Stomach (tissue), 9 donors: ENCODE measurements around the gene PALLD. TPM values are rescaled to one million over a fixed set of nuclear protein-coding genes. Genes with fewer than 3 reads are reported as not detected.
A peak's percentile ranks its signal among the peaks of the same experiment; 100 is the strongest.

Experiments
- DNase-seq, 2 donors: peaks; one replicate each; pipeline versions ENCODE4 v3.0.0 to v3.0.0-alpha.2; 2013 to 2019
- H3K27ac ChIP-seq, 5 donors: fragments of 200-600 bp in 4 of 5; sonication (generic) in 4 of 5; one replicate each; pipeline ENCODE4 v1.5.1; 2013 to 2019; ENCODE audit warnings: mild to moderate bottlenecking in 1 of 5, moderate library complexity in 1 of 5
- H3K27me3 ChIP-seq, 3 donors: fragments of 200-600 bp; sonication (generic); one replicate each; pipeline ENCODE4 v1.5.1; 2017 to 2019; ENCODE audit warnings: mixed run types in 1 of 3
- H3K36me3 ChIP-seq, 4 donors: fragments of 200-600 bp; sonication (generic); 1 replicate in 3 of 4; 2 replicates in 1 of 4; pipeline ENCODE4 v1.5.1; 2016 to 2019
- H3K4me1 ChIP-seq, 4 donors: fragments of 200-600 bp; sonication (generic); one replicate each; pipeline ENCODE4 v1.5.1; 2016 to 2019
- H3K4me3 ChIP-seq, 4 donors: fragments of 200-600 bp; sonication (generic) in 3 of 4; one replicate each; pipeline ENCODE4 v1.5.1; 2016 to 2019; ENCODE audit warnings: mild to moderate bottlenecking in 1 of 4
- H3K9me3 ChIP-seq, 4 donors: fragments of 200-600 bp; sonication (generic); one replicate each; pipeline ENCODE4 v1.5.1; 2016 to 2019
- EP300 ChIP-seq: sonication (generic); formaldehyde crosslinking; IDR thresholded peaks from one replicate; pipeline ENCODE4 v1.6.1; 2017; ENCODE audit warnings: antibody characterized with exemption
- POLR2A ChIP-seq, 4 donors: fragments of 450-650 bp; IDR thresholded peaks; one replicate each; pipeline ENCODE4 v1.6.1; 2016; ENCODE audit warnings: antibody characterized with exemption in 4 of 4, control low read depth in 2 of 4, mild to moderate bottlenecking in 1 of 4, moderate library complexity in 1 of 4
- POLR2AphosphoS5 ChIP-seq, 3 donors: sonication (generic); formaldehyde crosslinking; IDR thresholded peaks; one replicate each; pipeline ENCODE4 v1.6.1; 2016; ENCODE audit warnings: antibody characterized with exemption in 3 of 3
- WGBS, 5 donors: extraction: QIAGEN DNeasy Blood & Tissue Kit in 3 of 5; methylation state at CpG; one replicate each; pipeline versions ENCODE4 v1.1.5 to v1.1.7; 2013 to 2018; 5-methylcytosine and 5-hydroxymethylcytosine counted together
- intact Hi-C: fragments of 100-400 bp; cut with DNase I; formaldehyde crosslinking; loops from one replicate; pipeline ENCODE4 v1.15.1; 2023; ENCODE audit warnings: low total_unique reads
- polyA plus RNA-seq, 3 donors: library from polyadenylated mRNA; stranded (reverse); fragments of 200-250 nt; gene quantifications; one replicate each; pipeline ENCODE4 v1.2.3, GENCODE V29; 2013
- total RNA-seq, 5 donors: library from RNA; depleted of rRNA; stranded (reverse); fragments of >200 nt; gene quantifications; one replicate each; pipeline versions ENCODE4 v1.1.0 to v1.2.3, GENCODE V29; 2014 to 2016
- TF ChIP-seq, protein P1 (sequence below), 7 experiments: fragments of 450-650 bp in 4 of 7; fragments of 200-600 bp in 3 of 7; sonication (generic) in 3 of 7; IDR thresholded peaks; one replicate each; pipeline ENCODE4 v1.5.1; 2016 to 2019; ENCODE audit warnings: antibody characterized with exemption in 7 of 7, control low read depth in 2 of 7, mild to moderate bottlenecking in 1 of 7
- donor health status: healthy with polysubstance abuse.
- donor health status: Bipolar disorder and iron deficiency.
- donor health status: healthy.

Gene PALLD
- total and polyA plus RNA-seq, 8 donors, result 75.9 to 984 (median 206) TPM

DNA sequence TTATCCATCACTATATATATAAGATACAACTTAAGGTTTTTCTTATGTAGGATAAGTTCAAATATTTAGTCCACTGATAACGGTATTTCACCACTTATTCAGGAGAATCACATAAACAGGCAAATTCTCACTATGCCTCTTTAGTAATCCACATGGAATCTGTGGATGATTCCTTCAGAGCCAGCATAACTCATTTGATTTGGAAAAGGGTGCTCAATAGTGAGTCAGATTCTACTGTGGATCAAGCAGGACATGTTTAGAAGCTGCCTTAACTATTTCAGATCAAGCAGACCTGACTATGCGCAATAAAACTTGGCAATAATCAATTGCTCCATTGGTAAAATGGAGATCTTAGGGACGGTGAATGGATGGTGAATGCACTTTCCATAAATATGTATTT is 329.1 kb downstream of the PALLD start:
- H3K4me1 ChIP-seq, result peaks cover 0 to 3% (median under 1%) of the 10 kb centered on the region in 4 donors
- H3K4me3 ChIP-seq, result no peak overlapping the region
- DNase-seq, result no peak
- TF ChIP-seq EP300, result no peak
- TF ChIP-seq POLR2A (IDR thresholded peaks at IDR 0.05), result no peak
- TF ChIP-seq POLR2AphosphoS5 (IDR thresholded peaks at IDR 0.05), result no peak
- TF ChIP-seq, protein P1, sequence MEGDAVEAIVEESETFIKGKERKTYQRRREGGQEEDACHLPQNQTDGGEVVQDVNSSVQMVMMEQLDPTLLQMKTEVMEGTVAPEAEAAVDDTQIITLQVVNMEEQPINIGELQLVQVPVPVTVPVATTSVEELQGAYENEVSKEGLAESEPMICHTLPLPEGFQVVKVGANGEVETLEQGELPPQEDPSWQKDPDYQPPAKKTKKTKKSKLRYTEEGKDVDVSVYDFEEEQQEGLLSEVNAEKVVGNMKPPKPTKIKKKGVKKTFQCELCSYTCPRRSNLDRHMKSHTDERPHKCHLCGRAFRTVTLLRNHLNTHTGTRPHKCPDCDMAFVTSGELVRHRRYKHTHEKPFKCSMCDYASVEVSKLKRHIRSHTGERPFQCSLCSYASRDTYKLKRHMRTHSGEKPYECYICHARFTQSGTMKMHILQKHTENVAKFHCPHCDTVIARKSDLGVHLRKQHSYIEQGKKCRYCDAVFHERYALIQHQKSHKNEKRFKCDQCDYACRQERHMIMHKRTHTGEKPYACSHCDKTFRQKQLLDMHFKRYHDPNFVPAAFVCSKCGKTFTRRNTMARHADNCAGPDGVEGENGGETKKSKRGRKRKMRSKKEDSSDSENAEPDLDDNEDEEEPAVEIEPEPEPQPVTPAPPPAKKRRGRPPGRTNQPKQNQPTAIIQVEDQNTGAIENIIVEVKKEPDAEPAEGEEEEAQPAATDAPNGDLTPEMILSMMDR (IDR thresholded peaks at IDR 0.05), result no peak
- no peaks in the 10 kb centered on the region for H3K36me3 ChIP-seq
- no peak overlapping the region for H3K27ac ChIP-seq
- H3K9me3 ChIP-seq, result no peaks in the 10 kb centered on the region
- intact Hi-C loops, result no loop called here
- WGBS, 5 donors, result 88 to 96% (median 94%) methylated on average over 3 of the region's 3 CpGs
- H3K27me3 ChIP-seq, result no peaks in the 10 kb centered on the region

DNA sequence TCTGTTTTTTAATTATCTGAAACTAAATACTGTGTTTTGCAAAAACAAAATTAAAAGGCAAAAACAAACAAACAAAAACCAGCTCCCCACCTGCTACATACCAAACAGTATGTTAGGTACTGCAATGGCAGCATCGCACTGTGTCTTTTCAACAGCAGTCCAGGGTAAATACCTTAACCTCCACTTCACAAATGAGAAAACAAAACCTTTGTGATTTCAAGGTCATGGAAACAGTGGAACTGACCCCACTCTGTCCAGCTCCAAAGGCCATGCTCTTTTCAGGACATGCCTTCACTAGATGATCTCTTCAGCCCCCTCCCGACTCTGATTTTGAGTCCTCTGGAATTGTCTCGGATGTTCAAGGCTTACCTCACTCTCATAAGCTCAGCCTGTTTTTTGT is 329.8 kb downstream of the PALLD start:
- WGBS, 5 donors, result 81 to 92% (median 86%) methylated on average over 3 of the region's 3 CpGs
- intact Hi-C loops, result no loop called here
- Histone ChIP-seq H3K9me3 (no peaks in the 10 kb centered on the region), H3K4me3 (no peak overlapping the region), H3K27ac (no peak overlapping the region), H3K27me3 (no peaks in the 10 kb centered on the region), H3K36me3 (no peaks in the 10 kb centered on the region), H3K4me1 (peaks cover 0 to 10% (median 5%) of the 10 kb centered on the region in 4 donors)
- TF ChIP-seq POLR2AphosphoS5 (IDR thresholded peaks at IDR 0.05) (no peak), POLR2A (IDR thresholded peaks at IDR 0.05) (no peak), EP300 (no peak)
- TF ChIP-seq, protein P1 (IDR thresholded peaks at IDR 0.05), result no peak
- DNase-seq, result no peak

DNA sequence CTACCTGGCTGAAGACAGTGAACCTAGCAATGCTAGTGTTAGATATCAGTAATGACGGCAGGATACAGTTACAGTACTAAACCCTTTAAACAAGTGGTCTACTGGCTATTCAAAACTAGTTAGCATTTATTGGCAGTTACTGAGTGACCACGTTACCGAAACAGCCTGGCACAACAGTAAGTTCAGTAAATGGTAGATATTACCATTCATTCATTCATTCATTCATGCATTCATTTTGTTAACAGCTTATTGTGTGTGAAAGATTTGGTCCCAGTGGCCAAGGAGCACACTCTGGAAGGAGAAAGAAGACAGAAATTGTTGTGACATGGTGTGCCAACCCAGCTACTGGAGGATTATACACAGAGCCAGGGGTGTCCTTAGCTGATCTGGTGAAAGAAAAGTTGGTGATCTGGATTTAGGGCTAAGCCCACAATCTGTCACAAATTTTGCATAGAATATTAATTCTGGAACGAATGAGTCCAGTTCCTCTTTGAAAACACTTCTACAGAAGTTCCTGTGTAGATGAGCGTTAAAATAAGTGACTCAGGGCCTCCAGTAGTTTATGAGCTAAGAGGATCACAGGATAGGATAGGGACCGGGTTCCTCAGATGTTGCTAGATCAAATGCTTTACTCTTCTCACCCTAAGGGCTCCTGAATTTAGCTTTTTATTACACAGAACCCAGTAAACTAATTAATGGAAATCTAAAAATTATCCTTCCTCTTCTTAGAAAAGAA is 334.1 kb downstream of the PALLD start:
- Histone ChIP-seq H3K4me3 (peak overlapping the region in 3 of 4 donors; percentile 77 to 94 (median 82)), H3K4me1 (peaks cover 0 to 40% (median 27%) of the 10 kb centered on the region in 4 donors), H3K36me3 (no peaks in the 10 kb centered on the region), H3K27me3 (peaks cover 0 to 17% (median 4%) of the 10 kb centered on the region in 3 donors), H3K9me3 (no peaks in the 10 kb centered on the region), H3K27ac (peak overlapping the region in 4 of 5 donors; percentile 87 to 96 (median 90))
- intact Hi-C loops, result no loop called here
- TF ChIP-seq POLR2AphosphoS5 (IDR thresholded peaks at IDR 0.05) (no peak), EP300 (no peak), POLR2A (IDR thresholded peaks at IDR 0.05) (no peak)
- TF ChIP-seq, protein P1 (IDR thresholded peaks at IDR 0.05), result no peak
- no peak for DNase-seq
- WGBS, 5 donors, result 68 to 83% (median 77%) methylated on average over 6 of the region's 6 CpGs

DNA sequence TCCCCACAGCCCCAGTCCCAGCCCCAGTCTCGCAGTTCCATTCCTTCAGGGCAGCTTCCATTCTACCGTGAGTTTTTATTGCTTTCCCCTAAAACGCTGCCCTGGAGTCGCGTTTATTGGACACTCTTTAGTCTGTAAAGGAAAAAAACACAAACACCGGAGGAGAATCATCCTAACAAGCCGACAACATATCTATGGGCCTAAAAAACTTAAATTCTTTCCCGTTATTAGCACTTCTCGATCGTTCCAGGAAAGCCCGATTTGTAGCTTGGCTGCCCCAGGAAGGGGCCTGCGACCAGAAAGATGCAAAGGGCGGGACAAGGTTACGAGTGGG is 334.7 kb downstream of the PALLD start:
- intact Hi-C loops, result no loop called here
- WGBS, 5 donors, result 2 to 7% (median 4%) methylated on average over 12 to 14 of the region's 14 CpGs
- no peaks in the 10 kb centered on the region for H3K36me3 ChIP-seq
- H3K27me3 ChIP-seq, result peaks cover 0 to 17% (median 4%) of the 10 kb centered on the region in 3 donors
- peak overlapping the region; percentile 69 to 94 (median 80) for H3K4me3 ChIP-seq
- no peaks in the 10 kb centered on the region for H3K9me3 ChIP-seq
- peaks cover 0 to 43% (median 30%) of the 10 kb centered on the region in 4 donors for H3K4me1 ChIP-seq
- peak overlapping the region; percentile 87 to 96 (median 91) for H3K27ac ChIP-seq
- TF ChIP-seq, protein P1 (IDR thresholded peaks at IDR 0.05), result no peak
- no peak for TF ChIP-seq EP300
- TF ChIP-seq POLR2A (IDR thresholded peaks at IDR 0.05), result no peak
- no peak for TF ChIP-seq POLR2AphosphoS5 (IDR thresholded peaks at IDR 0.05)
- no peak for DNase-seq
